HepG2 (cell line): ENCODE measurements around the gene PARP1. TPM values are rescaled to one million over a fixed set of nuclear protein-coding genes. Genes with fewer than 3 reads are reported as not detected.
A peak's percentile ranks its signal among the peaks of the same experiment; 100 is the strongest.

Experiments
- CTCF ChIP-seq: sonication (generic); formaldehyde crosslinking; IDR thresholded peaks from 2 replicates; pipeline ENCODE4 v1.5.0; 2020; ENCODE audit warnings: mild to moderate bottlenecking, missing genetic modification reagents, moderate library complexity
- ETV5 ChIP-seq: IDR thresholded peaks from 2 replicates; pipeline ENCODE4 v1.6.1; 2018; ENCODE audit warnings: missing biosample characterization, missing genetic modification reagents, inconsistent platforms, borderline replicate concordance
- FOSL2 ChIP-seq: sonication (generic); formaldehyde crosslinking; IDR thresholded peaks from 2 replicates; pipeline ENCODE4 v1.4.0; 2020; ENCODE audit warnings: missing genetic modification reagents
- HIC2 ChIP-seq: sonication (generic); formaldehyde crosslinking; IDR thresholded peaks from 2 replicates; pipeline ENCODE4 v1.9.0; 2022; ENCODE audit warnings: low read depth, missing genetic modification reagents
- LRRFIP1 ChIP-seq: sonication (generic); formaldehyde crosslinking; conservative IDR thresholded peaks from 2 replicates; pipeline ENCODE4 v1.4.0; 2020; ENCODE audit warnings: missing genetic modification reagents
- MED1 ChIP-seq: sonication (generic); formaldehyde crosslinking; IDR thresholded peaks from 2 replicates; pipeline ENCODE4 v1.4.0; 2020; ENCODE audit warnings: missing genetic modification reagents
- SAP130 ChIP-seq: IDR thresholded peaks from 2 replicates; pipeline ENCODE4 v1.6.1; 2016; ENCODE audit warnings: low read depth
- SMARCC2 ChIP-seq: fragments of 450-650 bp; IDR thresholded peaks from 2 replicates; pipeline ENCODE4 v1.6.1; 2017; ENCODE audit warnings: antibody characterized with exemption, mild to moderate bottlenecking
- TFE3 ChIP-seq: IDR thresholded peaks from 2 replicates; pipeline ENCODE4 v1.6.1; 2016
- ZFP82 ChIP-seq: sonication (generic); formaldehyde crosslinking; IDR thresholded peaks from 2 replicates; pipeline ENCODE4 v1.5.1; 2020; ENCODE audit warnings: mild to moderate bottlenecking, missing genetic modification reagents, borderline replicate concordance
- ZNF281 ChIP-seq: sonication (generic); formaldehyde crosslinking; IDR thresholded peaks from 2 replicates; pipeline ENCODE4 v1.4.0; 2020; ENCODE audit warnings: missing genetic modification reagents, borderline replicate concordance
- ZNF337 ChIP-seq: sonication (generic); formaldehyde crosslinking; IDR thresholded peaks from 2 replicates; pipeline ENCODE4 v1.5.1; 2020; ENCODE audit warnings: missing genetic modification reagents, low read depth, mild to moderate bottlenecking, borderline replicate concordance
- ZNF451 ChIP-seq: sonication (generic); formaldehyde crosslinking; IDR thresholded peaks from 2 replicates; pipeline ENCODE4 v1.5.0; 2020; ENCODE audit warnings: mild to moderate bottlenecking, missing genetic modification reagents
- polyA plus RNA-seq, 8 experiments: library from polyadenylated mRNA; depleted of rRNA in 3 of 8; stranded (reverse) in 7 of 8; unstranded in 1 of 8; fragments of >200 nt; fragmentation: Illumina TruSeq in 4 of 8; extraction: Trizol in 4 of 8; gene quantifications; 2 replicates each; pipeline versions ENCODE4 v1.2.1 to v1.2.3, GENCODE V29; 2011 to 2016; ENCODE audit warnings: low read depth in 4 of 8, missing spikeins in 1 of 8, mixed read lengths in 1 of 8; ENCODE audit not compliant: insufficient read depth in 1 of 8
- total RNA-seq, 5 experiments: library from RNA; depleted of rRNA; stranded (reverse); fragments of >200 nt; fragmentation: Illumina TruSeq; extraction: Trizol; gene quantifications; 2 replicates each; pipeline ENCODE4 v1.2.3, GENCODE V29; 2016; ENCODE audit warnings: low read depth in 1 of 5

Gene PARP1
- total and polyA plus RNA-seq, 2 of the 13 experiments (the other 11 are each of a cell fraction or from before 2014, with no cell fraction given) = 50.1 to 85.2 TPM

GRCh38 chr1:226406401-226406881, 1.5 kb downstream of the PARP1 start (continued):
- no peak for TF ChIP-seq TFE3 (CRISPR knock-in tag)
- 0 out of 2 replicates have a peak, but pooled peaks have one; percentile 24 for TF ChIP-seq HIC2 (CRISPR knock-in tag)
- 0 out of 2 replicates have a peak, but pooled peaks have one; percentile 34 for TF ChIP-seq ZNF337 (CRISPR knock-in tag)
- TF ChIP-seq MED1 = 0 out of 2 replicates have a peak, but pooled peaks have one; percentile 25
- no peak for TF ChIP-seq ZFP82 (CRISPR knock-in tag)
- TF ChIP-seq SMARCC2 = no peak
- TF ChIP-seq LRRFIP1 = no peak
- TF ChIP-seq CTCF (CRISPR knock-in tag) = peak; percentile 24; the same call in 1 of the 2 replicates
- TF ChIP-seq ZNF281 (CRISPR knock-in tag) = no peak
- TF ChIP-seq ZNF451 = no peak
- peak; percentile 78 for TF ChIP-seq SAP130
- TF ChIP-seq FOSL2 (CRISPR knock-in tag) = peak; percentile 84
- peak; percentile 77; the same call in 1 of the 2 replicates for TF ChIP-seq ETV5 (CRISPR knock-in tag)
